Measurements from ENCODE around the gene STX2.
"Not testable (repeated sequence)": the region's sequence is repeated elsewhere in the genome, so short reads cannot be mapped to it uniquely, and the experiment has no call there.

Gene STX2

DNA sequence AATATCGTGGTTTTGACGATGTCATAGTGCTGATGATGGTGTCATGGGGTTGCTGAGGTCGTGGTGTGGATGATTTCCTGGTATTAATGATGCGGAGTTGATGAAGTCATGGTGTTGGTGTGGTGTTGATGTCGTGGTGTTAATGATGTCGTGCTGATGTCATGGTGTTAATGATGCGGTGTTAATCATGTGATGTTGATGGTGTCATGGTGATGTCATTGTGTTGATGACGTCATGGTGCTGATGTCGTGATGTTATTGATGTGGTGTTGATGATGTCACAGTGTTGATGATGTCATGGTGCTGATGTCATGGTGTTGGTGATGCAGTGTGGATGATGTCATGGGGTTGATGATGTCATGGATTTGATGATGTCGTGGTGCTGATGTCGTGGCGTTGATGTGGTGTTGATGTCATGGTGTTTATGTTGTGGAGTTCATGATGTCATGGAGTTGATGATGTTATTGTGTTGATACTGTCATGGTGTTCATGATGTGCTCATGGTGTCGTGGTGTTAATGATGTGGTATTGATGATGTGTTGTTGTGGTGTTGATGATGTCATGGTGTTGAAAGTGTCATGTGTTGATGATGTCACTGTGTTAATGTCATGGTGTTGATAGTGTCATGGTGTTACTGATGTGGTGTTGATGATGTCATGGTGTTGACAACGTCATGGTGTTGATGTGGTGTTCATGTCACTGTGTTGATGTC is 74.4 kb downstream of the STX2 start:
- no peak for DNase-seq (ENCODE audit: low read depth)

DNA sequence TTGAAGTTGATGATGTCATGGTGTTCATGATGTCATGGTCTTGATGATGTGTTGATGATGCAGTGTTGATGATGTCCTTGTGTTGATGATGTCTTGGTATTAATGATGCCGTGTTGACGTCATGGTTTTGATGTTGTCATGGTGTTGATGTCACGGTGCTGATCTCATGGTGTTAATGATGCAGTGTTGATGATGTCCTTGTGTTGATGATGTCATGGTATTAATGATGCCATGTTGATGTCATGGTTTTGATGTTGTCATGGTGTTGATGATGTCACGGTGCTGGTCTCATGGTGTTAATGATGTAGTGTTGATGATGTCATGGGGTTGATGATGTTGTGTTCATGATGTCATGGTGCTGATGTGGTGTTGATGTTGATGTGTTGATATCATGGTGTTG is 75.0 kb downstream of the STX2 start:
- no peak for DNase-seq (ENCODE audit: low read depth)

DNA sequence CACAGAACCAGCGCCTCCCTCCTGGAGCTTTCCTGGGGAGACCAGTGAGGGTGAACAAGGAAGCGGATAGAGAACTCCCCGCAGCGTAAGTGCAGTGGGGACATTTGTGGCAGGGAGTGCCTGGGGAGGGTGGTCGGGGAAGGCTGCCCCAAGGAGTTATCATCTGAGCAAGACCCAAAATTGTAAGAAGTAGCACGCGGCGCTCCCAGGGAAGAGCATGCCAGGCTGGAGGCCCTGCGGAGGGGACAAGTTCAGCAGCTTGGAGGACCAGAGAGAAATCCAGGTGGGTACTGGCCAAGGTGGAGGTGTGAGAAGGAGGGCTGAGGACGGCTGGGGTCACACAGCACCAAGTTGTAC is 76.8 kb downstream of the STX2 start:
- DNase-seq (ENCODE audit: low read depth) = no peak

DNA sequence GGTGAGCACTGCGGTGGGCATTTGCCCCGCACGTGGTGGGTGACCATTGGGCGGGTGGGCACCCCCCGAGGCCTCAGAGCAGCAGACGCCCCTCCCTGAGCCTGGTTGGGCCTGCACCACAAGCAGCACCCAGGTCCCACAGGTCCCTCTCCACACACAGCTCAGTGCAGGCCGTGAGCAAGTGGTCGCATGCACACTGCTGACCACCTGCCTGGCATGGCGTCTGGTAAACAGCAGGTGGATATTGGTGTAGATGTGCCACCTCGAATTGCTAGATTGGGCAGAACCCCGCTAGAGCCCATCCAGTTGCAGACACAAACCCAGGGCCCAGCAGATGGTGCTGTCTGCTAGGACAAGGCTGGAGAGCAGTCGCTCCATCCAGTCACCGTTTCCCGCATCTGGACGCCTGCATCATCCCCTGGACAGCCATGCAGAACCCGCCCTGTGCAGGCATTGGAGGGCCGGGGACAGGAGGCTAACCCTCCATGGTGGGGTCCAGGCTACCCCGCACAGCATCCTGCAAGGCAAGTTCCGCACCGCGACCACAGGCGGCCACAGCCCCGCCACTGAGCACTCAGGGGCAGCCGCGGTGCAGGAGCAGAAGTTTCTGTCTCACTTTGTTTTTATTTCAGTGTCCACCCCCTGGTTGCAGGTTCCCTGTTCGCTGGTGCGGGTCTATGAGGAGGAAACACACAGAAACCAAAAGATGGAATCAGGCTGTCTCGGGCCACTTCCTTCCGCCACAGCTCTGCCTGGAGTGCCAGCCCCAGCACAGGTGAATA is 77.3 kb downstream of the STX2 start:
- peak; percentile 14 for DNase-seq (ENCODE audit: low read depth)

DNA sequence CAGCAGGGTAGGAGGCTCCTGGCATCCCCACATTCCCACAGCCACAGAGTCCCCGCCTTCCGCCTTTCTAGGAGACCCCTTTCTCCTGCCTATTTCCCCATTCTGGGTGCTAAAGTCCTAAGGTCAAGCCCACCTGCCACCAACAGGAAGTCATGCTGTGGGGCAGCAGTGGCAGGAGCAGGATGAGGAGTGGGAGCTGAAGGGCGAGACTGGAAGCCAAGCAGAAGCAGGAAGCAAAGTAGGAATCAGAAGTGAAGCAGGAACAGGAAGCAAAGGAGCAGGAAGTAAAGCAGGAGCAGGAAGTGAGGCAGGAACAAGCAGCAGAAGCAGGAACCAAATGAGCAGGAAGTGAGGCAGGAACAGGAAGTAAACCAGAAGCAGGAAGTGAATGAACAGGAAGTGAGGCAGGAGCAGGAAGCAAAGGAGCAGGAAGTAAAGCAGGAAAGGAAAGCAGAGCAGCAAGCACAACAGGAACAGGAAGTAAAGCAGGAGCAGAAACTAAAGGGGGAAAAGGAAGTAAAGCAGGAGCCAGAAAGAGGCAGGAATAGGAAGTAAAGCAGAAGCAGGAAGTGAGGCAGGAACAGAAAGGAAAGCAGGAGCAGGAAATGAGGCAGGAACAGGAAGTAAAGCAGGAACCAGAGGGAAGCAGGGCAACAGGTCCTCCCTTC is 84.7 kb downstream of the STX2 start:
- no peak for DNase-seq (ENCODE audit: low read depth)

DNA sequence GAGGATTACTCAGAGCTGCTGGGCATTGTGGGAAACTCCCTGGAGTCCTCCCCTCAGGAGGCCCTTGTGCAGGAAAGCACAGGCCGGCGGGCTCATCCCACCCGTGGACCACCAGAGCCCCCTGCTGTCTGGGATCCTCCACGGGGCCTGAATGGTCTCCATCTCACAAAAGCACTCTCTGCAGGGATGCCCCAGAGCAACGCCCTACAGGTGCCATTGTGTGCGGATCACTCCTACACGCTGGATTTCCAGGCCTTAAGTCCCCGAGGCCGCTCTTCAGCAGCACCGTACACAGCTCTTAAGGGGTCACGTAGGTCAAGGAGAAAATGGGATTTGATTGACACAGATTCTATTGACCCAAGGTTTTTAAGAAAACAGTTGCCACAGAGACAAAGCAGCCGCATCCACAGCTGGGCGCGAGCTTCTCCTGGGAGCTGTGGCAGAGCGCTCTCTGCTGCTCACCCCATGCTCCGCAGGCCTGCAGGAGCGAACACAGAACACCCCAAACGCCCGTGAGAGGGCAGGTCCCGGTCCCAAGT is 86.3 kb downstream of the STX2 start:
- DNase-seq (ENCODE audit: low read depth) = no peak

DNA sequence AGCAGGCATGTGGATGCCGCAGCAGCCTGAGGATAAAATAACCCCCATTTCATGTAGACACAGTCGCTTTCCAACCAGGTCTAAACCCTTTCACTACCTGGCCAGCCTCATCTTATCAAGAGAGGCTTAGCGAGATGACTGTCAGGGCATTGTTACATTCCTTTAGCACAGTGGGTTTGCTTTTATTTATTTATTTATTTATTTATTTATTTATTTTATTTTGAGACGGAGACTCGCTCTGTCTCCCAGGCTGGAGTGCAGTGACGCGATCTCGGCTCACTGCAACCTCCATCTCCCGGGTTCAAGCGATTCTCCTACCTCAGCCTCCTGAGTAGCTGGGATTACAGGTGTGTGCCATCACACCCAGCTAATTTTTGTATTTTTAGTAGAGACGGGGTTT is 87.0 kb downstream of the STX2 start:
- not testable (repeated sequence) for DNase-seq (ENCODE audit: low read depth)

DNA sequence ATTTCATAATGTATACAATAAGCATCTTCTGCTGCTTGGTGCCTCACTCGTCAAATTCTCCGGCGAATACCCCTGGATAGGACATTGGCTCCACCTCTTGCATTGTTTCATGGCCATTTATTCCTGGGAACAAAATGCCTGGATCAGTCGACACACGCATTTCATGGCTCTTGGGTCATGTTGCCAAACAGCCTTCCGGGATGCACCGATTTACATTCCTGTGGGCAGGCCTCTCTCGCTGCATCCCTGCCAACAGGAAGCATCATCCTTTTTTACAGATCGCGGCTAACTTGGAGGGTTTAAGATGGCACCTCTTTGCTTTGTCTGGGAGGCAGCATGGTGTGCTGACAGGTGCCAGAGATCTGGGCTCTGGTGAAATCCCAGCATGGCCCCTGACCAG is 90.3 kb downstream of the STX2 start:
- no peak for DNase-seq (ENCODE audit: low read depth)

DNA sequence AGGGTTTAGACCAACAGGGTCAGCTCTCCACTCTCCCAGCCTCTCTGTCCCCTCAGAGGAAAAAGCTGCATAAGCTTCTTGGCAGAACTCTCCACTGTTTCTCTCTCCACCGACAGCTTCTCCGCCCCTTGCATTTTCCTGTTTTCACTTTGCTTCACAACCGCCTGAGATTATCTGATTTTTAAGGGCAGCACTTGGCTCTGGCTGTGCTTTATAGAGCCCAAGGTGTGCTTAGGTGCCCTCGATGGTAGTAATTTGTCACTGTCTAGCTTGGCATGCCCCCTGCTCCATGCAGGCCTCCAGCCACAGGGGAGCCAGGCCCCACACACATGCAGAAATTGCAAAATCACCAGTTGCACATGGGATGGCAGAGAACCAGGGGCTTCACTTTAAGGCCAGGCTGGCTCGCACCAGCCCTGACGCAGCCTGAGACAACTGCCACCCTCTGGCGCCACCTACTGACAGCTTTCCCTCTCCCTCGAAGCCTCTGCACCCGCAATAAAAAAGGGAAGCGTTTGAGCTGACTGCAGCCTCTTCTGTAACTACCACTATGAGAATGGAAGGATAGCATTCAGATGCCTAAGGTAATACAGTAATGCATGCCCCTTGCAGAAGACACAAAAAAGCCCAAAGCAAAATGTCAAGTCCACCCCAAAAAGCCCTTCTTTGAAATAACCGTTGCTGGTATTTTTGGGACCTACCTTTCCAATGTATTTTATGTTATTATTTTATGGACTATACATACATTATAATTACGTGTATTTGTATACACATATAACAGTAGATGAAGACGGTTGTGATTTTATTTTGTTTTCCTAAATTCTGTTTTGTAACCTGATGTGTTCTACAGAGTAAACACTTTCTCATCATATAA is 90.9 kb downstream of the STX2 start:
- peak; percentile 11 for DNase-seq (ENCODE audit: low read depth)

DNA sequence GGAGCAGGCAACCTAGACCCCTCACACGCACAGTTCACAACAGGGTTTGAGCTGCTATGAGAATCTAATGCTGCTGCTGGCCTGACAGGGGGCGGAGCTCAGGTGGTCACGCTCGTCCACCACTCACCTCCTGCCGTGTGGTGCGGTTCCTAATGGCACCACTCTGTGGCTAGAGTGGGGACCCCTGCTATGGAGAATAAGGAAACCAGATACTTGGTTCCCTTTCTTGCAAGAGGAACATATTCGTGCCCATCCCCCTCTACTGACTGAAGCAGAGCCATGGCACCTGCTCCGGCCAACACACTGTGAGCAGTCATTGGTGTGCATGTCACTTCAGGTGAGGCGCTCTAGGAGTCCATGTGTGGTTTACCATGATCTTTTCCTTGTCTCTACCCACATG is 92.5 kb downstream of the STX2 start:
- no peak for DNase-seq (ENCODE audit: low read depth)

DNA sequence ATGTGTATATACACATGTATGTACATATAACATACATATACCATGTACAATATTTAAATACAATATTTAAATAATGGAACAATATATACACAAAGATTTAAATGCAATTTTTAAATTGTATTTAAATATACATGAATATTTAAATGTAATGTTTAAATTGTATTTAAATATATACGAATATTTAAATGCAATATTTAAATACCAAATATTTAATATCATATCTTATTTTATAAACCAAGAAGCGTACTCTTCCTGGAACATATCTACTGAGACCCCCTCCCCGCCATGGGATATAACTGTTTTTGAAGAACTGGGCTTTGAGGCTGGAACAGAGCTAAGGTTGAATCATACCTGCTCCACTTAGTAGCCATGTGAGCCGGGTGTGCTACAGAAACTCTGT is 93.1 kb downstream of the STX2 start:
- no peak for DNase-seq (ENCODE audit: low read depth)

DNA sequence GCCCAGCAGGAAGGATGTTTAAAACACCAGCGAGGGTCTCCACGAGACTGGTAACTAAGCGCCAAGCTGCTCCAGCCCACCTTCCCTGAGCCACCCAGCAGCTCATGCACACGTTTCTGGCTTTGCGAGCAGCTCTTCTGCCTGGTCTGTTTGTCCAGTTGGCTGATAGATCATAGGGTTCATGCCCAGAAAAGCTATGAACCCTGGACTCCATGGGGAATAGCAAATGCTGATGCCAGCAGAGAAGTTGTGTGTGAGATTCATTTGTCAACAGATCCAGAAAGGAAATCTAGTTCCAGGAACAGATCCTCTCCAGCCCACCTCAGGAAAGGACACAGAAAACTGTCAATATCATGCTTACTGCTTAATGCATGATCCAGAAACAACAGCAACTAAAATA is 94.8 kb downstream of the STX2 start:
- no peak for DNase-seq (ENCODE audit: low read depth)

DNA sequence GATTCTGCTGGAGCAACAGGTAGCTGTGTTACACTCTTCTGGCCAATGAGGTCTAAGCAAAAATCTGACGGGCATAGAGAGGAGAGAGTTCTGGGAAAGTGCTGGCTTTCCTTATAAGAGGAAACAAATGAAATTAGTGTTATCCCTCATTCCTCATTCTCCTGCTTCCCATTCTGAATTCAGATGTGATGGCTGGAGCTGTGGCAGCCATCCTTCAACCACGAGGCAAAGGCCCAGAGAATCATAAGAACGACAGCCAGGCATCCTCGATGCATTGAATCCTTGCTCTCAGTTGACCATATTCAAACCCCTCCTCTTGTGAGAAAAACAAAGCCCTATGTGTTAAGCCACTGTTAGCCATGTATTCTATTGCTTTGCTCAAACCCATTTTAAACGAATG is 95.4 kb downstream of the STX2 start:
- DNase-seq (ENCODE audit: low read depth) = no peak

DNA sequence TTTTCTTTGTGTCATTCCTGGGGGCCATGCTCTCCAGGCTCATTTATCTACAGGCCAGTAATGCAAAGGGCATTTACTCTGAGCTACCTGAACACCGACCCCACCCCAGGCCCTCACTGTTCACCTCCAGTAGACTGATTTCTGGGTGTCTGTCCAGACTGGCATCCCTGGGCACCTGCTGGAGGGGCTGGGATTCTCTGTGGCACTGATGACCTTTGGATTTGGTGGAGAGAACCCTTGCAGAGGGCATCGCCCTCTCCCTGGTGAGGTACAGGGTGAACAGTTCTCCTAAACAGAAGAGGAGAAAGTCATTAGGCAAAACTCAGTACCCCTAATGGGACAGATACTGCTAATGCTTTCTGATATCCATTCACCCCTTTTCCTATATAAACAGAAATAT is 95.9 kb downstream of the STX2 start:
- DNase-seq (ENCODE audit: low read depth) = no peak

DNA sequence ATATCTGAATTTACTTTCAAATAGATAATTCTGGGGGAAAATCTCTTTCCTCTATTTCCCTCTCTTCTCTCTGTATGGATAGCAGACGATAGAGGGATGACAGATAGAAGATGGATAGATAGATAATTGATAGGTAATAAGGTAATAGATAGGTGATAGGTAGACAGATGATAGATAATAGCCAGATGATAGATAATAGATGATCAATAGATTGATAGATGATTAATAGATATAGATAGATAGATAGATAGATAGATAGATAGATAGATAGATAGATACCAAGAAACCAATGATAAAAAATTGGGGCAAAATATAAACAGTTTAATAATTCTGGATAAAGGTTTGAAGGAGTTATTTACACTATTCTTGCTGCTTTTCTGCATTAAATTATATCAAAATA is 96.3 kb downstream of the STX2 start:
- DNase-seq (ENCODE audit: low read depth) = no peak

DNA sequence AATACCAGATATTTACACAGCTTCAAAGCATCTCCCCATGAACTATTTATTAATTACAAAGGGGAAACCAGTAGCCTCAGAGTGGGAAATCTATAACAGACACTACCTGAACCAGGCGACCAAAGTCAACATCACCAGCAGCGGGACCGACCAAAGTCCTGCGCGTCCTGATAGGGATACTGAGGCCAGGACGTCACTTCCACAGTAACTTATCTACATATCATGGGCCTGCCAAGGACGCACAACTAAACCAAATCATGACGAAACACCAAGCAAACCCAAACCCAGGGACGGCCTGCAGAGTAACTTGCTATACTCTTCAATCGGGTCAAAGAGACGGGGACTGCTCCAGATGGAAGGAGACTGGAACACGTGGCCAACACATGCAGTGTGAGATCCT is 96.9 kb downstream of the STX2 start:
- DNase-seq (ENCODE audit: low read depth) = no peak

Data from non-pigmented ciliary epithelial cell (primary cell).